ENCODE results near the gene XYLT1. TPM values are rescaled to one million over a fixed set of nuclear protein-coding genes. Genes with fewer than 3 reads are reported as not detected.
A peak's percentile ranks its signal among the peaks of the same experiment; 100 is the strongest.

XYLT1 gene
- total RNA-seq, 6 experiments from 2014 or later, result 0.48 to 2.0 (median 0.59) TPM

DNA sequence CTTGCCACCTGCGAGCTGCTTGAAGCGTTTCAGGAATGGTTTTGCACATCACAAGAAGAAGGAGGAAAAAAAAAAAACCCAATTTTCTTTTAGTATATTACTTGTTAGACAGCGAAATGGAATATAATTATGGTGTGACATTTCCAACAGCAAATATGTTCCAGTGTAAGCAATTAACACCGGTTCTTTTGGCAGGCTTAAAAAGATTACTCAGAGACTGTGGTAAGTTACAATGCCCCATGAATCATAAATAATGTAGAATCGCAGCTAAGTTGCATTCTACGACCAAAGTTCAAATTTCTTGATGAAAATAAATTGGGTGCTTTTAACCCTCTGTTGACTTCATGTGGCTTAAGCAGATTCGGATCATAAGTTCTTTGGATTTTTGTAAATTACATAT lies 245.2 kb downstream of the XYLT1 start:
- intact Hi-C loops (cut with DNase I), result no loop called here
- no peak for TF ChIP-seq POLR2A (IDR thresholded peaks at IDR 0.05)
- TF ChIP-seq, protein P1, sequence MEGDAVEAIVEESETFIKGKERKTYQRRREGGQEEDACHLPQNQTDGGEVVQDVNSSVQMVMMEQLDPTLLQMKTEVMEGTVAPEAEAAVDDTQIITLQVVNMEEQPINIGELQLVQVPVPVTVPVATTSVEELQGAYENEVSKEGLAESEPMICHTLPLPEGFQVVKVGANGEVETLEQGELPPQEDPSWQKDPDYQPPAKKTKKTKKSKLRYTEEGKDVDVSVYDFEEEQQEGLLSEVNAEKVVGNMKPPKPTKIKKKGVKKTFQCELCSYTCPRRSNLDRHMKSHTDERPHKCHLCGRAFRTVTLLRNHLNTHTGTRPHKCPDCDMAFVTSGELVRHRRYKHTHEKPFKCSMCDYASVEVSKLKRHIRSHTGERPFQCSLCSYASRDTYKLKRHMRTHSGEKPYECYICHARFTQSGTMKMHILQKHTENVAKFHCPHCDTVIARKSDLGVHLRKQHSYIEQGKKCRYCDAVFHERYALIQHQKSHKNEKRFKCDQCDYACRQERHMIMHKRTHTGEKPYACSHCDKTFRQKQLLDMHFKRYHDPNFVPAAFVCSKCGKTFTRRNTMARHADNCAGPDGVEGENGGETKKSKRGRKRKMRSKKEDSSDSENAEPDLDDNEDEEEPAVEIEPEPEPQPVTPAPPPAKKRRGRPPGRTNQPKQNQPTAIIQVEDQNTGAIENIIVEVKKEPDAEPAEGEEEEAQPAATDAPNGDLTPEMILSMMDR (IDR thresholded peaks at IDR 0.05), result no peak
- no peaks in the 10 kb centered on the region for H3K4me1 ChIP-seq
- H3K9me3 ChIP-seq, result no peaks in the 10 kb centered on the region
- no peak for ATAC-seq
- no peaks in the 10 kb centered on the region for H3K36me3 ChIP-seq
- H3K4me3 ChIP-seq, result no peak overlapping the region
- no peak for DNase-seq
- 50% methylated on average over 7 of the region's 7 CpGs for WGBS (ENCODE audit: insufficient coverage, low coverage, low lambda C conversion rate, missing lambda C conversion rate)
- H3K27me3 ChIP-seq, result no peaks in the 10 kb centered on the region
- no peak overlapping the region for H3K27ac ChIP-seq

DNA sequence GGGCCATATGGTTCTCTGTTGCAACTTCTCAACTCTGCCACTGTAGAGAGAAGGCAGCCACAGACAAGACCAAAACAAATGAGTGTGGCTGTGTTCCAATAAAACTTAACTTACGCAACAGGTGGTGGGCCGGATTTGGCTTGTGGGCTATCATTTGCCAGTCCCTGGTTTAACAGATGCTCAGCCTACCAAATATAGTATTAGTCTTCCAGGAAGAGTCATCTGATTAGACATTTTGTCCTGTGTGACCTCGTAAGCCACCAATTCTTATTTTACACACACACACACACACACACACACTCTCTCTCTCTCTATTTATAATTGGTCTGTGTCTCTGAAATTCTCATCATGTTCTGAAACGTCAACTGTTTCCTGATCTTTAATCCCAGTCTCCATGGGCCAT lies 245.9 kb downstream of the XYLT1 start:
- 18% methylated on average over 4 of the region's 4 CpGs for WGBS (ENCODE audit: insufficient coverage, low coverage, low lambda C conversion rate, missing lambda C conversion rate)
- H3K27me3 ChIP-seq, result no peaks in the 10 kb centered on the region
- no peaks in the 10 kb centered on the region for H3K9me3 ChIP-seq
- H3K4me3 ChIP-seq, result no peak overlapping the region
- TF ChIP-seq, protein P1 (IDR thresholded peaks at IDR 0.05), result no peak
- TF ChIP-seq POLR2A (IDR thresholded peaks at IDR 0.05), result no peak
- no peaks in the 10 kb centered on the region for H3K4me1 ChIP-seq
- no peaks in the 10 kb centered on the region for H3K36me3 ChIP-seq
- intact Hi-C loops (cut with DNase I), result no loop called here
- peak; percentile 42 to 69 (median 57) for ATAC-seq
- DNase-seq, result no peak
- no peak overlapping the region for H3K27ac ChIP-seq

DNA sequence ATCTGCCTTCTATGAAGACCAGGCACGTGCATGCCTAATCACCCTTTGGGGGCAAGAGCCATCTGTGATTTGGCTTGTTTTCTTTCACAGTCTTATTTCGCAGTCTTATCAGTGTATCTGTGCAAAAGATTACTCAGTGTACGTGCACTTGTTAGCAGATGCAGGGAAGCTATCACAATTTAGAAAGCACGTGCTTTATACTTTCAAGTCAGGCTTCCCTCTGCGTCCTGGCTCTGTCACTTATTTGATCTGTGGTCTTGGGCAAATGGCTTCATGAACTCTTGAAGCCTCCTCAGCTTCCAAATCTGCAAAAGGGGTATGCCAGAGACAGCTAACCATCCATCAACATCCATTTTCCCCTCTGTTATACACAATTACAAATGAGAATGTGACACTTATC lies 246.4 kb downstream of the XYLT1 start:
- Histone ChIP-seq H3K9me3 (no peaks in the 10 kb centered on the region), H3K4me1 (no peaks in the 10 kb centered on the region), H3K27me3 (no peaks in the 10 kb centered on the region), H3K36me3 (no peaks in the 10 kb centered on the region), H3K27ac (no peak overlapping the region), H3K4me3 (no peak overlapping the region)
- WGBS (ENCODE audit: insufficient coverage, low coverage, low lambda C conversion rate, missing lambda C conversion rate), result 54% methylated on average over 5 of the region's 5 CpGs
- ATAC-seq (no peak), DNase-seq (no peak)
- intact Hi-C loops (cut with DNase I), result no loop called here
- TF ChIP-seq, protein P1 (IDR thresholded peaks at IDR 0.05), result no peak
- TF ChIP-seq POLR2A (IDR thresholded peaks at IDR 0.05), result no peak

DNA sequence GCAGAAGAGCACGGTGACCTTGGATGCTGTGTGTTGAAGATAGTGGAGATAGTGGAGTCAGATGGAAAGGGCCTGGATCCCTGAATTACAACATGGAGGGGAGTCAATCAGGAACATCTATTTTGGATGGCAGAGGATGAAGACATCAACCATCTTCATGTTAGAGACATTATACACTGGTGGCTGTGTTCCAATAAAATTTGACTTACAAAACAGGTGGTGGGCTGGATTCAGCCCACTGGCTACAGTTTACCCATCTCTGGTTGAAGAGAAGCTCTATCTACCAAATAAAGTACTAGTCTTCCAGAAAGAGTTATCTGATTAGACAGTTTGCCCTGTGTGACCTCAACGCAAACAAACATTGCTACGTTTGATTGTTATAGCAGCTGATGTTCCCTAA lies 247.2 kb downstream of the XYLT1 start:
- Histone ChIP-seq H3K4me3 (no peak overlapping the region), H3K36me3 (no peaks in the 10 kb centered on the region), H3K27ac (no peak overlapping the region), H3K27me3 (no peaks in the 10 kb centered on the region), H3K4me1 (no peaks in the 10 kb centered on the region), H3K9me3 (no peaks in the 10 kb centered on the region)
- 62% methylated on average over 3 of the region's 3 CpGs for WGBS (ENCODE audit: insufficient coverage, low coverage, low lambda C conversion rate, missing lambda C conversion rate)
- intact Hi-C loops (cut with DNase I), result no loop called here
- TF ChIP-seq POLR2A (IDR thresholded peaks at IDR 0.05), result no peak
- TF ChIP-seq, protein P1 (IDR thresholded peaks at IDR 0.05), result no peak
- ATAC-seq, result no peak
- DNase-seq, result no peak

DNA sequence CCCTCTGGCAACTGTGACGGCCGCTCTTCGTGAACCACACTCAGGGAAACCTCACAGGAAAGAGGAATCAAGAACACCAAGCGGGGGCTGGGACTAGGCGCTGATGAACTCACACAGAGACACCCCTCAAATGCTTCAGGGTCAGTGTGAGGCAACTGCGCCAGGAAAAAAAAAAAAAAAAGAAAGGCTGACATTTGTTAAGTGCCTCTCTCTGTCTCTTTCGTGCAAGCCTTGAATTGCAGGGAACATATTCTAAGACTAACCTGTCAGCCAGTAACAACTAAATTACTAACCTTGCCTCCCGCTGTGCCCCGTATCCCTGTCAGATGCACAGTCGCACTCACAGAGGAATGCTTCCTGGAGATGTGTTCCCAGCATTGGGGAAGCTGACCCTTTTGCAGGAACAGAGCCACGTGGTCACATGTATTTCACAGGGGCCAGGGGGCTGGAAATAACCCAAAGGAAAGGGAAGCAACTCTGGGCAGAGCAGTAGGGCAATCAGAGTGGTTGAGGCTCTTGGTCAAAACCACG lies 247.8 kb downstream of the XYLT1 start:
- no peak for DNase-seq
- Histone ChIP-seq H3K27me3 (no peaks in the 10 kb centered on the region), H3K9me3 (no peaks in the 10 kb centered on the region), H3K4me1 (no peaks in the 10 kb centered on the region), H3K4me3 (no peak overlapping the region), H3K27ac (no peak overlapping the region), H3K36me3 (no peaks in the 10 kb centered on the region)
- intact Hi-C loops (cut with DNase I), result no loop called here
- TF ChIP-seq POLR2A (IDR thresholded peaks at IDR 0.05), result no peak
- TF ChIP-seq, protein P1 (IDR thresholded peaks at IDR 0.05), result no peak
- no peak for ATAC-seq
- 49% methylated on average over 9 of the region's 12 CpGs for WGBS (ENCODE audit: insufficient coverage, low coverage, low lambda C conversion rate, missing lambda C conversion rate)
